Naive B cell (primary cell): Measurements from ENCODE around the gene ITPRID2. TPM values are rescaled to one million over a fixed set of nuclear protein-coding genes. Genes with fewer than 3 reads are reported as not detected.
A peak's percentile ranks its signal among the peaks of the same experiment; 100 is the strongest.

Experiments
- ATAC-seq, 2 donors: fragments of 150-1000 bp; cut with Tn5 transposase; 2 replicates each; pipeline ENCODE4 v1.10.0; 2021; ENCODE audit warnings: low read depth in 2 of 2, mild to moderate bottlenecking in 2 of 2, moderate library complexity in 2 of 2
- DNase-seq: peaks from one replicate; pipeline ENCODE4 v3.0.0; 2022
- H3K27ac Mint-ChIP-seq, 6 donors: one replicate each; pipeline ENCODE4 v1.8.0; 2020 to 2022; ENCODE audit warnings: mild to moderate bottlenecking in 6 of 6, mixed read lengths in 6 of 6, moderate library complexity in 5 of 6, inconsistent platforms in 2 of 6
- H3K27me3 Mint-ChIP-seq, 3 donors: one replicate each; pipeline ENCODE4 v1.8.0; 2021 to 2022; ENCODE audit warnings: mixed read lengths in 3 of 3, mild to moderate bottlenecking in 1 of 3
- H3K36me3 Mint-ChIP-seq, 2 donors: one replicate each; pipeline ENCODE4 v1.8.0; 2020 to 2022; ENCODE audit warnings: mixed read lengths in 2 of 2, inconsistent platforms in 1 of 2, mild to moderate bottlenecking in 1 of 2
- H3K4me1 Mint-ChIP-seq, 3 donors: one replicate each; pipeline ENCODE4 v1.8.0; 2020 to 2022; ENCODE audit warnings: mixed read lengths in 3 of 3, inconsistent platforms in 1 of 3, mild to moderate bottlenecking in 1 of 3, moderate library complexity in 1 of 3
- H3K4me3 Mint-ChIP-seq, 8 donors: one replicate each; pipeline ENCODE4 v1.8.0; 2020 to 2022; ENCODE audit warnings: mild to moderate bottlenecking in 8 of 8, mixed read lengths in 8 of 8, moderate library complexity in 8 of 8, inconsistent platforms in 2 of 8
- H3K9me3 Mint-ChIP-seq, 7 donors: one replicate each; pipeline ENCODE4 v1.8.0; 2020 to 2022; ENCODE audit warnings: mixed read lengths in 7 of 7, mild to moderate bottlenecking in 5 of 7, inconsistent platforms in 2 of 7, moderate library complexity in 1 of 7
- polyA plus RNA-seq, 6 donors: library from polyadenylated mRNA; unstranded; fragments of 300-500 nt; fragmentation: Illumina TruSeq; gene quantifications; one replicate each; pipeline ENCODE4 v1.2.3, GENCODE V29; 2021; ENCODE audit warnings: low read depth in 6 of 6

ITPRID2 gene
- polyA plus RNA-seq, 6 donors from 2014 or later = 3.2 to 5.5 (median 4.4) TPM; not detected in 1

GRCh38 chr2:181889776-181890175 lies 1.8 kb upstream of the ITPRID2 start:
- Mint-ChIP-seq H3K36me3 (no peaks in the 10 kb centered on the region), H3K4me3 (peak overlapping the region in 5 of 8 donors; percentile 17 to 91 (median 51)), H3K9me3 (no peaks in the 10 kb centered on the region), H3K4me1 (peaks cover 18 to 21% (median 21%) of the 10 kb centered on the region in 3 donors), H3K27me3 (peaks cover 0 to 13% (median 0%) of the 10 kb centered on the region in 3 donors), H3K27ac (no peak overlapping the region)
- DNase-seq (no peak), ATAC-seq (no peak)

GRCh38 chr2:181890271-181890670 lies 1.3 kb upstream of the ITPRID2 start:
- H3K27ac Mint-ChIP-seq = peak overlapping the region in 1 of 6 donors; percentile 8
- H3K36me3 Mint-ChIP-seq = no peaks in the 10 kb centered on the region
- H3K27me3 Mint-ChIP-seq = peaks cover 0 to 13% (median 0%) of the 10 kb centered on the region in 3 donors

GRCh38 chr2:181891966-181892798 lies 652 bp downstream of the ITPRID2 start:
- peak; percentile 67 for DNase-seq
- Mint-ChIP-seq H3K27me3 (peaks cover 0 to 13% (median 0%) of the 10 kb centered on the region in 3 donors), H3K27ac (peak overlapping the region; percentile 77 to 95 (median 90)), H3K4me3 (peak overlapping the region; percentile 91 to 99 (median 96)), H3K9me3 (no peaks in the 10 kb centered on the region), H3K36me3 (no peaks in the 10 kb centered on the region), H3K4me1 (peaks cover 18 to 21% (median 21%) of the 10 kb centered on the region in 3 donors)
- ATAC-seq = peak; percentile 67 to 68

More at GRCh38 chr2:181890271-181890670, 1.3 kb upstream of the ITPRID2 start:
- peak overlapping the region in 5 of 8 donors; percentile 13 to 91 (median 51) for H3K4me3 Mint-ChIP-seq
- DNase-seq (no peak), ATAC-seq (no peak)
- H3K9me3 Mint-ChIP-seq = no peaks in the 10 kb centered on the region
- peaks cover 18 to 21% (median 21%) of the 10 kb centered on the region in 3 donors for H3K4me1 Mint-ChIP-seq

GRCh38 chr2:181892799-181893435 lies 1.4 kb downstream of the ITPRID2 start:
- no peaks in the 10 kb centered on the region for H3K36me3 Mint-ChIP-seq
- peaks cover 18 to 21% (median 21%) of the 10 kb centered on the region in 3 donors for H3K4me1 Mint-ChIP-seq
- no peaks in the 10 kb centered on the region for H3K9me3 Mint-ChIP-seq
- peak overlapping the region; percentile 91 to 99 (median 96) for H3K4me3 Mint-ChIP-seq
- peak overlapping the region in 4 of 6 donors; percentile 36 to 92 (median 82) for H3K27ac Mint-ChIP-seq
- H3K27me3 Mint-ChIP-seq = peaks cover 0 to 13% (median 0%) of the 10 kb centered on the region in 3 donors
- ATAC-seq = no peak
- DNase-seq = no peak

- Mint-ChIP-seq H3K36me3 (peaks cover 0 to 6% of the 10 kb centered on the region in 2 donors), H3K9me3 (no peaks in the 10 kb centered on the region), H3K27ac (peak overlapping the region in 1 of 6 donors; percentile 28), H3K27me3 (peaks cover 0 to 13% (median 0%) of the 10 kb centered on the region in 3 donors), H3K4me3 (peak overlapping the region in 1 of 8 donors; percentile 36), H3K4me1 (peaks cover 18 to 21% (median 21%) of the 10 kb centered on the region in 3 donors)
- ATAC-seq = no peak
- no peak for DNase-seq
Observed at GRCh38 chr2:181894381-181894780, 2.9 kb downstream of the ITPRID2 start.

GRCh38 chr2:181895818-181896217 lies 4.3 kb downstream of the ITPRID2 start:
- Mint-ChIP-seq H3K4me1 (peaks cover 18 to 27% (median 22%) of the 10 kb centered on the region in 3 donors), H3K36me3 (peaks cover 7 to 17% of the 10 kb centered on the region in 2 donors), H3K27ac (no peak overlapping the region), H3K4me3 (no peak overlapping the region), H3K9me3 (no peaks in the 10 kb centered on the region), H3K27me3 (no peaks in the 10 kb centered on the region)
- DNase-seq (no peak), ATAC-seq (no peak)

- H3K9me3 Mint-ChIP-seq = no peaks in the 10 kb centered on the region
Observed at GRCh38 chr2:181896286-181896685, 4.8 kb downstream of the ITPRID2 start.

GRCh38 chr2:181900007-181900651 lies 8.6 kb downstream of the ITPRID2 start:
- Mint-ChIP-seq H3K27ac (peak overlapping the region in 1 of 6 donors; percentile 39), H3K9me3 (no peaks in the 10 kb centered on the region), H3K4me3 (no peak overlapping the region), H3K4me1 (peaks cover 0 to 9% (median 6%) of the 10 kb centered on the region in 3 donors), H3K27me3 (no peaks in the 10 kb centered on the region), H3K36me3 (peaks cover 14 to 26% of the 10 kb centered on the region in 2 donors)
- DNase-seq (no peak), ATAC-seq (no peak)

More at GRCh38 chr2:181896286-181896685, 4.8 kb downstream of the ITPRID2 start:
- ATAC-seq (no peak), DNase-seq (no peak)
- Mint-ChIP-seq H3K4me3 (no peak overlapping the region), H3K27me3 (no peaks in the 10 kb centered on the region), H3K4me1 (peaks cover 14 to 23% (median 18%) of the 10 kb centered on the region in 3 donors), H3K36me3 (peaks cover 7 to 17% of the 10 kb centered on the region in 2 donors), H3K27ac (no peak overlapping the region)

- ATAC-seq (no peak), DNase-seq (no peak)
- Mint-ChIP-seq H3K27ac (no peak overlapping the region), H3K36me3 (peaks cover 14 to 26% of the 10 kb centered on the region in 2 donors), H3K4me1 (peaks cover under 1 to 9% (median 7%) of the 10 kb centered on the region in 3 donors), H3K4me3 (no peak overlapping the region), H3K9me3 (no peaks in the 10 kb centered on the region), H3K27me3 (no peaks in the 10 kb centered on the region)
Observed at GRCh38 chr2:181902625-181903024, 11.1 kb downstream of the ITPRID2 start.

GRCh38 chr2:181904022-181904632 lies 12.6 kb downstream of the ITPRID2 start:
- ATAC-seq = peak; percentile 41 to 68
- Mint-ChIP-seq H3K36me3 (peaks cover 14 to 22% of the 10 kb centered on the region in 2 donors), H3K4me3 (no peak overlapping the region)

GRCh38 chr2:181907057-181907456 lies 15.5 kb downstream of the ITPRID2 start:
- H3K27ac Mint-ChIP-seq = no peak overlapping the region
- DNase-seq = no peak

More at GRCh38 chr2:181904022-181904632, 12.6 kb downstream of the ITPRID2 start:
- H3K27me3 Mint-ChIP-seq = no peaks in the 10 kb centered on the region
- peak overlapping the region in 1 of 6 donors; percentile 79 for H3K27ac Mint-ChIP-seq
- H3K9me3 Mint-ChIP-seq = no peaks in the 10 kb centered on the region
- peaks cover 3 to 10% (median 9%) of the 10 kb centered on the region in 3 donors for H3K4me1 Mint-ChIP-seq
- DNase-seq = peak; percentile 23

GRCh38 chr2:181907635-181908034 lies 16.1 kb downstream of the ITPRID2 start:
- H3K9me3 Mint-ChIP-seq = no peaks in the 10 kb centered on the region
- H3K27me3 Mint-ChIP-seq = no peaks in the 10 kb centered on the region
- H3K27ac Mint-ChIP-seq = no peak overlapping the region
- H3K4me1 Mint-ChIP-seq = peaks cover 3 to 4% (median 4%) of the 10 kb centered on the region in 3 donors
- no peak overlapping the region for H3K4me3 Mint-ChIP-seq
- DNase-seq (no peak), ATAC-seq (no peak)
- peaks cover 0 to 10% of the 10 kb centered on the region in 2 donors for H3K36me3 Mint-ChIP-seq

More at GRCh38 chr2:181907057-181907456, 15.5 kb downstream of the ITPRID2 start:
- Mint-ChIP-seq H3K4me3 (no peak overlapping the region), H3K36me3 (peaks cover 2 to 10% of the 10 kb centered on the region in 2 donors), H3K4me1 (peaks cover 3 to 4% (median 4%) of the 10 kb centered on the region in 3 donors), H3K9me3 (no peaks in the 10 kb centered on the region), H3K27me3 (no peaks in the 10 kb centered on the region)
- ATAC-seq = no peak
